ENCODE measurements around the gene AGBL4.

DNA sequence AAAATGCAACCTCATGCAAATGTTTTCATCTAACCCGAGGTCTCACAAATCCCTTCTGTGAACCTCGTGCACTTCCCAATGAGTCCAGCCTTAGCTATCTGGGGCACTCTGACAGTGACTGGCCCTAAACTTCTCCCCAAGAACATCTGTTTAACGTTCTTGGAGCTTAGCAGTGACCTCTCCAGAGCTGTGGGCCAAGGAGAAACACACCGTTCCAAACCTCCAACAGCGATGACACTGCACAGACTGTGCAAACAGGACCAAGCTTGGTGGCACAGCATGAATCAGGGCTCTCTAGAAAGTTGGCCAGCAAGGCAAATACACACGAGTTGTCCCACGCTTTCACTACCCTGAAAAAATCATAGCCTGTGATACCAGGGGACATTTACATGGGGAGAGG lies 1262.9 kb downstream of the AGBL4 start:
- TF ChIP-seq, protein P1, sequence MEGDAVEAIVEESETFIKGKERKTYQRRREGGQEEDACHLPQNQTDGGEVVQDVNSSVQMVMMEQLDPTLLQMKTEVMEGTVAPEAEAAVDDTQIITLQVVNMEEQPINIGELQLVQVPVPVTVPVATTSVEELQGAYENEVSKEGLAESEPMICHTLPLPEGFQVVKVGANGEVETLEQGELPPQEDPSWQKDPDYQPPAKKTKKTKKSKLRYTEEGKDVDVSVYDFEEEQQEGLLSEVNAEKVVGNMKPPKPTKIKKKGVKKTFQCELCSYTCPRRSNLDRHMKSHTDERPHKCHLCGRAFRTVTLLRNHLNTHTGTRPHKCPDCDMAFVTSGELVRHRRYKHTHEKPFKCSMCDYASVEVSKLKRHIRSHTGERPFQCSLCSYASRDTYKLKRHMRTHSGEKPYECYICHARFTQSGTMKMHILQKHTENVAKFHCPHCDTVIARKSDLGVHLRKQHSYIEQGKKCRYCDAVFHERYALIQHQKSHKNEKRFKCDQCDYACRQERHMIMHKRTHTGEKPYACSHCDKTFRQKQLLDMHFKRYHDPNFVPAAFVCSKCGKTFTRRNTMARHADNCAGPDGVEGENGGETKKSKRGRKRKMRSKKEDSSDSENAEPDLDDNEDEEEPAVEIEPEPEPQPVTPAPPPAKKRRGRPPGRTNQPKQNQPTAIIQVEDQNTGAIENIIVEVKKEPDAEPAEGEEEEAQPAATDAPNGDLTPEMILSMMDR (IDR thresholded peaks at IDR 0.05) = no peak
- TF ChIP-seq ZFX (IDR thresholded peaks at IDR 0.05; ENCODE audit: borderline replicate concordance) = no peak

Data from 22Rv1 (cell line).